ENCODE data around the gene SLIT3.

The SLIT3 gene

GRCh38 chr5:168781941-168782571 is 518.9 kb downstream of the SLIT3 start:
- Mint-ChIP-seq H3K4me1 (peaks cover 20% of the 10 kb centered on the region), H3K36me3 (ENCODE audit: low read depth) (peaks cover 44% of the 10 kb centered on the region), H3K4me3 (no peak overlapping the region), H3K9me3 (peaks cover 10% of the 10 kb centered on the region), H3K27me3 (ENCODE audit: low read depth, poor library complexity) (peaks cover 9% of the 10 kb centered on the region), H3K27ac (no peak overlapping the region)
- no peak for DNase-seq
- TF ChIP-seq, protein P1, sequence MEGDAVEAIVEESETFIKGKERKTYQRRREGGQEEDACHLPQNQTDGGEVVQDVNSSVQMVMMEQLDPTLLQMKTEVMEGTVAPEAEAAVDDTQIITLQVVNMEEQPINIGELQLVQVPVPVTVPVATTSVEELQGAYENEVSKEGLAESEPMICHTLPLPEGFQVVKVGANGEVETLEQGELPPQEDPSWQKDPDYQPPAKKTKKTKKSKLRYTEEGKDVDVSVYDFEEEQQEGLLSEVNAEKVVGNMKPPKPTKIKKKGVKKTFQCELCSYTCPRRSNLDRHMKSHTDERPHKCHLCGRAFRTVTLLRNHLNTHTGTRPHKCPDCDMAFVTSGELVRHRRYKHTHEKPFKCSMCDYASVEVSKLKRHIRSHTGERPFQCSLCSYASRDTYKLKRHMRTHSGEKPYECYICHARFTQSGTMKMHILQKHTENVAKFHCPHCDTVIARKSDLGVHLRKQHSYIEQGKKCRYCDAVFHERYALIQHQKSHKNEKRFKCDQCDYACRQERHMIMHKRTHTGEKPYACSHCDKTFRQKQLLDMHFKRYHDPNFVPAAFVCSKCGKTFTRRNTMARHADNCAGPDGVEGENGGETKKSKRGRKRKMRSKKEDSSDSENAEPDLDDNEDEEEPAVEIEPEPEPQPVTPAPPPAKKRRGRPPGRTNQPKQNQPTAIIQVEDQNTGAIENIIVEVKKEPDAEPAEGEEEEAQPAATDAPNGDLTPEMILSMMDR (IDR thresholded peaks at IDR 0.05): no peak

- H3K27me3 Mint-ChIP-seq (ENCODE audit: low read depth, poor library complexity): peaks cover 9% of the 10 kb centered on the region
- TF ChIP-seq, protein P1 (IDR thresholded peaks at IDR 0.05): no peak
- H3K36me3 Mint-ChIP-seq (ENCODE audit: low read depth): peaks cover 44% of the 10 kb centered on the region
- H3K27ac Mint-ChIP-seq: no peak overlapping the region
- H3K9me3 Mint-ChIP-seq: peaks cover 10% of the 10 kb centered on the region
- DNase-seq: no peak
- no peak overlapping the region for H3K4me3 Mint-ChIP-seq
- peaks cover 29% of the 10 kb centered on the region for H3K4me1 Mint-ChIP-seq
Observed at GRCh38 chr5:168780888-168781287, 520.1 kb downstream of the SLIT3 start.

DNA sequence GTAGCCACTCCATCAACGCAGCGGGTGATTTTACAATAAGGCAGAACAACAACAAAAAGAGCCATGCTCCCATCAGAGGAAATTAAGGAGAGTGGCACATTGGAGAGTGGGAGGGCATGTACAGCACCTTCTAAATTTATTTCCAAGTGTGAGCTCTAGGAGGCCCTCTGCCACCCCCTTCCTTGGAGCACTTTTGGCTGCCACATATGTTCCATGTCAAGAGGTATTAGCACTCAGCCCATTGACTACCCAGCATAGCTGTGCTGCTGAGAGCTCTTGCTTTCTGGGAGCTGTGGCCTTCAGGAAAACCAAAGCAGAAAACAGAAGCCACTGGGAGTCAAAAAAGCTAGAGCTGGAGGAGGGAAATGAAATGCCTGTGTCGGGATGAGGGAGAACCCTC is 521.6 kb downstream of the SLIT3 start:
- Mint-ChIP-seq H3K36me3 (ENCODE audit: low read depth) (peaks cover 34% of the 10 kb centered on the region), H3K9me3 (peaks cover 10% of the 10 kb centered on the region)
- no peak for DNase-seq

DNA sequence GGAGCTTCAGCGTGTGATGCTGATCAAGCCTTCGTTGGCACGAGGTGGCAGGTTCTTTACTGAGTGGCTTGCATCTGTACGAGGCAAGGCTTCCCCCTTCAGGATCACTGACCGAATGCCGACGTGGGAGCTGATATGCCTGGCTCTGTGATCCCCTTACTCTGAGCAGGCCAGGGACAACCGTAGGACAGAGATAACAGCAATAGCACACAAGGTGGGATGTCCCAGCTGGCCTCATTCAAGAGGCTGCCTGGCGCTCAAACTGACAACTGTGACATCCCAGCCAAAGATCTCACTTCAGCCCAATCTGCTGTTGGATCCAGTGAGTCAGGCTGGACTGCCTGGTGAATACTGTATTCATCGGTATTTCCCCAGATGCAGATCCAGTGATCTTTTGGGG is 522.4 kb downstream of the SLIT3 start:
- no peak for DNase-seq
- Mint-ChIP-seq H3K4me3 (no peak overlapping the region), H3K27me3 (ENCODE audit: low read depth, poor library complexity) (peaks cover 9% of the 10 kb centered on the region), H3K27ac (peak overlapping the region; percentile 59), H3K9me3 (peaks cover 10% of the 10 kb centered on the region), H3K36me3 (ENCODE audit: low read depth) (peaks cover 27% of the 10 kb centered on the region), H3K4me1 (peaks cover 25% of the 10 kb centered on the region)
- TF ChIP-seq, protein P1 (IDR thresholded peaks at IDR 0.05): no peak

More for the DNA sequence above, 521.6 kb downstream of the SLIT3 start:
- peaks cover 25% of the 10 kb centered on the region for H3K4me1 Mint-ChIP-seq
- no peak overlapping the region for H3K4me3 Mint-ChIP-seq
- no peak overlapping the region for H3K27ac Mint-ChIP-seq
- TF ChIP-seq, protein P1 (IDR thresholded peaks at IDR 0.05): no peak
- peaks cover 9% of the 10 kb centered on the region for H3K27me3 Mint-ChIP-seq (ENCODE audit: low read depth, poor library complexity)

DNA sequence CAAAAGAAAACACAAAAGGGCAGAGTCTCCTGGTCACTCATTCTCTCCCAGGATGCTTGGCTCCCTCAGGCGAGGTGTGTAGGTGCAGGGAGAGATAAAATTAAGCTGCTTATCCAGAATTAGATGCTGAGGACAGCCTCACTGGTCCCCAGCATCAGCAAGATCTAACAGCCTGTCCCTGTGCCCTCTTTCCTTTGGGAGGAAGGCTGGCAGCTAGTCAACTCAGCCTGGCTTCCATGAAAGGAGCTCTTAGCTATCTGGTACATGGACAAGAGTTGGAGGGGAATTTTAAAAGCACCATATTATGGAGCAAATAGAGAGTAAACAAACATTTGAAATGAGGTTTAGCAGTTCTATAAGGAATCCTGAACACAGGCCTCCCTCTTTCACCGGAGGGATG is 523.3 kb downstream of the SLIT3 start:
- H3K4me1 Mint-ChIP-seq: peaks cover 27% of the 10 kb centered on the region
- peaks cover 21% of the 10 kb centered on the region for H3K36me3 Mint-ChIP-seq (ENCODE audit: low read depth)
- H3K27me3 Mint-ChIP-seq (ENCODE audit: low read depth, poor library complexity): peaks cover 9% of the 10 kb centered on the region
- DNase-seq: no peak
- TF ChIP-seq, protein P1 (IDR thresholded peaks at IDR 0.05): no peak
- H3K4me3 Mint-ChIP-seq: no peak overlapping the region
- no peak overlapping the region for H3K27ac Mint-ChIP-seq
- H3K9me3 Mint-ChIP-seq: peaks cover 2% of the 10 kb centered on the region

GRCh38 chr5:168776070-168776469 is 524.9 kb downstream of the SLIT3 start:
- peaks cover 10% of the 10 kb centered on the region for H3K36me3 Mint-ChIP-seq (ENCODE audit: low read depth)
- peaks cover 8% of the 10 kb centered on the region for H3K27me3 Mint-ChIP-seq (ENCODE audit: low read depth, poor library complexity)
- no peak overlapping the region for H3K4me3 Mint-ChIP-seq
- TF ChIP-seq, protein P1 (IDR thresholded peaks at IDR 0.05): no peak
- H3K9me3 Mint-ChIP-seq: no peaks in the 10 kb centered on the region
- no peak for DNase-seq
- H3K27ac Mint-ChIP-seq: peak overlapping the region; percentile 81
- H3K4me1 Mint-ChIP-seq: peaks cover 30% of the 10 kb centered on the region

Measured in nephron progenitor cell (in vitro differentiated cells).